Mucosa of descending colon (tissue), 3 donors: ENCODE measurements around the gene ADIPOR2. TPM values are rescaled to one million over a fixed set of nuclear protein-coding genes. Genes with fewer than 3 reads are reported as not detected.
A peak's percentile ranks its signal among the peaks of the same experiment; 100 is the strongest.
"Not testable (repeated sequence)": the region's sequence is repeated elsewhere in the genome, so short reads cannot be mapped to it uniquely, and the experiment has no call there.

Experiments
- ATAC-seq: fragments of 200-7000 bp; cut with Tn5 transposase; one replicate; pipeline ENCODE4 v1.9.1; 2020; ENCODE audit warnings: mild to moderate bottlenecking, moderate library complexity
- DNase-seq, 3 donors: peaks; one replicate each; pipeline ENCODE4 v3.0.0-alpha.2; 2020
- H3K36me3 ChIP-seq: fragments of 200-600 bp; one replicate; pipeline ENCODE4 v1.8.0; 2021; ENCODE audit warnings: low read depth, mild to moderate bottlenecking
- H3K4me1 ChIP-seq: fragments of 200-600 bp; one replicate; pipeline ENCODE4 v1.8.0; 2021; ENCODE audit warnings: low read depth, mild to moderate bottlenecking
- H3K4me3 ChIP-seq: fragments of 200-600 bp; one replicate; pipeline ENCODE4 v1.8.0; 2021; ENCODE audit warnings: mild to moderate bottlenecking
- H3K9me3 ChIP-seq: fragments of 200-600 bp; one replicate; pipeline ENCODE4 v1.8.0; 2021; ENCODE audit warnings: mild to moderate bottlenecking
- CTCF ChIP-seq: fragments of 200-600 bp; IDR thresholded peaks from one replicate; pipeline ENCODE4 v1.8.0; 2022; ENCODE audit warnings: antibody characterized with exemption, mild to moderate bottlenecking
- intact Hi-C, 2 donors: fragments of 100-400 bp; cut with DNase I in 1 of 2; cut with micrococcal nuclease in 1 of 2; formaldehyde crosslinking; loops; one replicate each; pipeline versions ENCODE4 v1.11.0 to v1.11.1; 2022; cut with DNase I, micrococcal nuclease
- total RNA-seq, 3 donors: library from RNA; stranded (reverse); fragmentation: NEBNext Ultra II Directional in 2 of 3; extraction: Animal tissue kit (Norgen Biotek cat#: 25700) in 2 of 3; gene quantifications; one replicate each; pipeline versions ENCODE4 v1.2.1 to v1.2.4, GENCODE V29; 2021 to 2023
- donor health status: DM: no; HTN: no; CAD: no; lungs with moderate emphysema.
- donor health status: DM: no; HTN: no; CAD: no.
- donor health status: DM: no; HTN: yes; CAD: no.

ADIPOR2 gene
- total RNA-seq, 3 donors from 2014 or later, result 76.1 to 119 (median 98.5) TPM

DNA sequence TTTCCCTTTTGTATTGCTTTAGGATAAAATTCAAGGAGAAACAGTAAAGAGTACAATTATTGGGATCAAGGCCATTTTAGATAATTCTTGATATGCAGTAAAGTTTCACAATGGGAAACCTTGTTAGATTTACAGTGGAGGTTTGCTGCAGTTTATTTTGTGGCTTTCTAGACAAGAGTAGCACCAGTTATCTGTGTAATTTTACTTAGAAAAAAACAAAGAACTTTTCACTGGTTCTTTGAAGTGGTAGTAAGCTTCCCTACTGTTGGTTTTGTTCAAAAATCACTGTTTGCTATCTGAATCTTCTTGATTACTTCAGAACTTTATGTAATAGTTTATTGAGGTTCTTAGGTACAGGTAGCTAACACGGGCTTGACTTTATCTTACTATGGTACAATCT is 42.0 kb downstream of the ADIPOR2 start:
- Histone ChIP-seq H3K4me3 (no peak overlapping the region), H3K36me3 (no peaks in the 10 kb centered on the region), H3K4me1 (peaks cover 9% of the 10 kb centered on the region), H3K9me3 (no peaks in the 10 kb centered on the region)
- DNase-seq (no peak), ATAC-seq (no peak)
- intact Hi-C loops, result no loop called here
- no peak for TF ChIP-seq CTCF

DNA sequence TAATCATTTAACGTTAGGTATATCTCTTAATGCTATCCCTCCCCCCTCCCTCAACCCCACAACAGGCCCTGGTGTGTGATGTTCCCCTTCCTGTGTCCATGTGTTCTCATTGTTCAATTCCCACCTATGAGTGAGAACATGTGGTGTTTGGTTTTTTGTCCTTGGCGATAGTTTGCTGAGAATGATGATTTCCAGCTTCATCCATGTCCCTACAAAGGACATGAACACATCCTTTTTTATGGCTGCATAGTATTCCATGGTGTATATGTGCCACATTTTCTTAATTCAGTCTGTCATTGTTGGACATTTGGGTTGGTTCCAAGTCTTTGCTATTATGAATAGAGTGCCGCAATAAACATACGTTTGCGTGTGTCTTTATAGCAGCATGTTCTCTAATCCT is 42.8 kb downstream of the ADIPOR2 start:
- H3K4me1 ChIP-seq, result peaks cover 15% of the 10 kb centered on the region
- H3K9me3 ChIP-seq, DNase-seq, ATAC-seq, H3K36me3 ChIP-seq, intact Hi-C loops, H3K4me3 ChIP-seq: not testable (repeated sequence)

DNA sequence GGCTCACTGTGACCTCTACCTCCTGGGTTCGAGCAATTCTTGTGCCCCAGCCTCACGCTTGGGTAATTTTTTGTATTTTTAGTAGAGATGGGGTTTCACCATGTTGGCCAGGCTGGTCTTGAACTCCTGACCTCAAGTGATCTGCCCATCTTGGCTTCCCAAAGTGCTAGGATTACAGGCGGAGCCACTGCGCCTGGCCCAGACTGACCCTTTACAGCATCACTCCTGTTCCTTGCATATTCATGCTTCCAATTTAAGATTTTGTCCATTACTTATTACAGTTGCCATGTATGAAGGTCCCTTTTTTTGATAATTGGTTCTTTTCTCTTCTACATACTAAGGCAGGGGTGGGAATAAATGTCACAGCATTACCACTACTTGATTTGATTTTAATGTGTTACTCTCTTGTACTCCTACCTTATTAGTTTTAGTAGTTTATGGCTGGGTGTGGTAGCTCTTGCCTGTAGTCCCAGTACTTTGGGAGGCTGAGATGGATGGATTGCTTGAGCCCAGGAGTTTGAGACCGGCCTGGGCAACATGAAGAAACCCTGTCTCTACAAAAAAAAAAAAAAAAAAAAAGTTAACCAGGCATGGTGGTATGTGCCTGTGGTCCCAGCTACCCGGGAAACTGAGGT is 46.9 kb downstream of the ADIPOR2 start:
- Histone ChIP-seq H3K4me3 (no peak overlapping the region), H3K36me3 (no peaks in the 10 kb centered on the region), H3K4me1 (peaks cover 18% of the 10 kb centered on the region), H3K9me3 (no peaks in the 10 kb centered on the region)
- no peak for TF ChIP-seq CTCF
- intact Hi-C loops, result no loop called here
- DNase-seq (no peak), ATAC-seq (peak; percentile 25)

- DNase-seq (no peak), ATAC-seq (no peak)
- H3K36me3 ChIP-seq, result no peaks in the 10 kb centered on the region
- H3K4me3 ChIP-seq, result no peak overlapping the region
- H3K4me1 ChIP-seq, result peaks cover 18% of the 10 kb centered on the region
- no peaks in the 10 kb centered on the region for H3K9me3 ChIP-seq
- TF ChIP-seq CTCF, result no peak
- intact Hi-C loops, result no loop called here
Measured at GRCh38 chr12:1738446-1738845, 47.6 kb downstream of the ADIPOR2 start.

DNA sequence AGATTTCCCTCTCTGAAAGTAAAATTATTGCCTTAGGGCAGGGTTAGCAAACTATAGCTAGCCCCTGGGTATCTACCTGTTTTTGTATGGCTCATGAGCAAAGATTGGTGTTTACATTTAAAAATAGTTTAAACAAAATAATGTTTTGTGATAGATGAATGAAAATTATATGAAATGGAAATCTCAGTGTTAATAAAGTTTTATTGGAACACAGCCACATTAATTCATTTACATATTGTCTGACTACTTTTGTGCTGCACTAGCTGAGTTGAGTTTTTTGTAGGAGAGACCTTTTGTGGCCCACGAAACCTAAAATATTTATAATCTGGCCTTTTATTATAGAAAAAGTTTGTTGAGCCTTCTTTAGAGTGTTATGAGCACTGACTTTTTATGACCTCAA is 48.5 kb downstream of the ADIPOR2 start:
- ATAC-seq (no peak), DNase-seq (no peak)
- Histone ChIP-seq H3K4me1 (peaks cover 18% of the 10 kb centered on the region), H3K4me3 (no peak overlapping the region), H3K9me3 (no peaks in the 10 kb centered on the region), H3K36me3 (no peaks in the 10 kb centered on the region)
- TF ChIP-seq CTCF, result no peak
- intact Hi-C loops, result no loop called here

DNA sequence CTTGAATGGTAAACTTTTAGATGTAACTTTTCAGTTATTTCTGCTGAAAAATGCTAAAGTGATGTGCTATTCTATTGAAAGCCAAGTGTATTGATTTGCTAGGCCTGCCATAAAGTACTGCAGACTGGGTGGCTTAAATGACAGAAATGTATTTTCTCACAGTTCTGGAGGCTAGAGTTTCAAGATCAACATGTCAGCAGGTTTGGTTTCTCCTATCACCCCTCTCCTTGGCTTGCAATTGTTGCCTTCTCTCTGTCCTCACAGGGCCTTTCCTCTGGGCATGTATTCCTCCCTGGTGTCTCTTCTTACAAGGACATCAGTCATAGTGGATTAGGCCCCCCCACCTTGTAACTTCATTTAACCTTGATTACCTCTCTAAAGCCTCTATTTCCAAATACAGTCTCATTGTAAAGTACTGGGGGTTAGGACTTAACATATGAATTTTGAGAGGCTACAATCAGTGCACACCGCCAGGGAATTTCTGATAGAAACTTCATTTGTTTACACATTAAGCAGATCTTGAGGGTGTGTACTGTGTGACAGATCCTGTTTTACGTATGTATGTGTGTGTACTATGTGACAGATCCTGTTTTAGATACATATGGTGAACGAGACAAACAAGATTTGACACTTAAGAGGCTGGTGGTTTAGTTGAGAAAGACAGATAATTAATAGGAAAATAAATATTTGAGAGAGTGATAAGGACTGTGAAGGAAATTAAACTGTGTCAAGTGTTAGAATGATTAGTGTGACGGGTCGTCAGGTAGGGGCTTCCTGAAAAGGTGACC is 49.5 kb downstream of the ADIPOR2 start:
- no peak overlapping the region for H3K4me3 ChIP-seq
- H3K4me1 ChIP-seq, result peaks cover 18% of the 10 kb centered on the region
- TF ChIP-seq CTCF, result no peak
- no peak for DNase-seq
- H3K36me3 ChIP-seq, result no peaks in the 10 kb centered on the region
- intact Hi-C loops, result no loop called here
- peak; percentile 77 for ATAC-seq
- no peaks in the 10 kb centered on the region for H3K9me3 ChIP-seq
